B cell (primary cell): Measurements from ENCODE around the gene DDX50.

Experiments
- CTCF ChIP-seq: fragments of 200-600 bp; IDR thresholded peaks from one replicate; pipeline ENCODE4 v1.8.0; 2022; ENCODE audit warnings: antibody characterized with exemption, mild to moderate bottlenecking
- EZH2 ChIP-seq: IDR thresholded peaks from 2 replicates; pipeline ENCODE4 v1.6.1; 2012; ENCODE audit warnings: borderline replicate concordance, low read depth, mild to moderate bottlenecking, moderate library complexity, low read length; ENCODE audit not compliant: insufficient read depth, poor library complexity, severe bottlenecking

DNA sequence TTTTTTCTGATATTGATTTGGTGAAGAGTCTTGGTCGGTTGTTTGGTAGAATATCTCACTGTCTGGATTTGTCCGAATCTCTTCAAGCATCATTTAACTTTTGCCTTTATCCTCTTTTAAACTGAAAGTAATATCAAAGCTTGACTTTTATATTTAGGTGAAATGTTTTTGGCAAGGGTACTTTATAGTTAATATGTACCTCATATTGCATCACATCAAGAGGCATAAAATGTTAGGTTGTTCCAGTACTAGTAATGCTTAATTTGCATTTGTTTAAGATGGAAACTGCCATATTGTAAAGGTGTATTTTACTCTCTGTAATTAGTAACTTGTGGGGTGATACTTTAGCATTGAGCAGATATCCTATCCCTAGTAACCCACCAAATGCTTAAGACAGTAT, 37.8 kb downstream of the DDX50 start:
- TF ChIP-seq CTCF: no peak
- TF ChIP-seq EZH2: no peak
